Measurements from ENCODE around the gene RHBG. TPM values are rescaled to one million over a fixed set of nuclear protein-coding genes. Genes with fewer than 3 reads are reported as not detected.

The RHBG gene
- total RNA-seq, 2 experiments from 2014 or later, result not detected

- CTCF ChIA-PET, result no interaction called here
- POLR2A ChIA-PET, result no interaction called here
Measured at GRCh38 chr1:156365754-156366153, 3.3 kb upstream of the RHBG start.

GRCh38 chr1:156366378-156367166 lies 2.4 kb upstream of the RHBG start:
- no peak for DNase-seq
- peaks cover 0 to 8% of the 10 kb centered on the region in 2 experiments for H3K9me3 ChIP-seq (ENCODE audit: control insufficient read depth in 1 of 2, insufficient read depth in 1 of 2, low read length in 2 of 2)
- ATAC-seq (ENCODE audit: poor library complexity), result no peak
- Mint-ChIP-seq H3K36me3 (ENCODE audit: low read depth) (no peaks in the 10 kb centered on the region), H3K27ac (no peak overlapping the region), H3K4me3 (no peak overlapping the region), H3K9me3 (no peaks in the 10 kb centered on the region), H3K27me3 (peaks cover 62% of the 10 kb centered on the region), H3K4me1 (ENCODE audit: low read depth) (no peaks in the 10 kb centered on the region)
- intact Hi-C loops (cut with DNase I, micrococcal nuclease), result no loop called here
- peaks cover 28 to 43% of the 10 kb centered on the region in 2 experiments for H3K27me3 ChIP-seq (ENCODE audit: control insufficient read depth in 1 of 2, insufficient read depth in 2 of 2, low read length in 2 of 2)
- POLR2A ChIA-PET, result no interaction called here
- no peak overlapping the region for H3K27ac ChIP-seq (ENCODE audit: low read depth in 1 of 2, low read length in 2 of 2)
- no peak for TF ChIP-seq CTCF (IDR thresholded peaks at IDR 0.05)
- no peak overlapping the region for H3K4me3 ChIP-seq (ENCODE audit: low read length)
- peaks cover 7% of the 10 kb centered on the region for H3K4me1 ChIP-seq (ENCODE audit: insufficient read depth, low read length)
- CTCF ChIA-PET, result no interaction called here
- no peaks in the 10 kb centered on the region for H3K36me3 ChIP-seq (ENCODE audit: insufficient read depth, low read length)

More at GRCh38 chr1:156365754-156366153, 3.3 kb upstream of the RHBG start:
- TF ChIP-seq CTCF (IDR thresholded peaks at IDR 0.05), result no peak
- Histone ChIP-seq H3K36me3 (ENCODE audit: insufficient read depth, low read length) (no peaks in the 10 kb centered on the region), H3K4me3 (ENCODE audit: low read length) (no peak overlapping the region), H3K27me3 (ENCODE audit: control insufficient read depth in 1 of 2, insufficient read depth in 2 of 2, low read length in 2 of 2) (peaks cover 28 to 40% of the 10 kb centered on the region in 2 experiments), H3K4me1 (ENCODE audit: insufficient read depth, low read length) (peaks cover 7% of the 10 kb centered on the region), H3K9me3 (ENCODE audit: control insufficient read depth in 1 of 2, insufficient read depth in 1 of 2, low read length in 2 of 2) (peaks cover 0 to 8% of the 10 kb centered on the region in 2 experiments), H3K27ac (ENCODE audit: low read depth in 1 of 2, low read length in 2 of 2) (no peak overlapping the region)
- Mint-ChIP-seq H3K4me3 (no peak overlapping the region), H3K4me1 (ENCODE audit: low read depth) (no peaks in the 10 kb centered on the region), H3K9me3 (no peaks in the 10 kb centered on the region), H3K27me3 (peaks cover 55% of the 10 kb centered on the region), H3K27ac (no peak overlapping the region), H3K36me3 (ENCODE audit: low read depth) (no peaks in the 10 kb centered on the region)
- DNase-seq, result no peak
- intact Hi-C loops (cut with DNase I, micrococcal nuclease), result no loop called here
- no peak for ATAC-seq (ENCODE audit: poor library complexity)

- Histone ChIP-seq H3K27ac (ENCODE audit: low read depth in 1 of 2, low read length in 2 of 2) (no peak overlapping the region), H3K36me3 (ENCODE audit: insufficient read depth, low read length) (no peaks in the 10 kb centered on the region), H3K27me3 (ENCODE audit: control insufficient read depth in 1 of 2, insufficient read depth in 2 of 2, low read length in 2 of 2) (peaks cover 28 to 53% of the 10 kb centered on the region in 2 experiments), H3K4me3 (ENCODE audit: low read length) (no peak overlapping the region), H3K9me3 (ENCODE audit: control insufficient read depth in 1 of 2, insufficient read depth in 1 of 2, low read length in 2 of 2) (peaks cover 0 to 8% of the 10 kb centered on the region in 2 experiments), H3K4me1 (ENCODE audit: insufficient read depth, low read length) (peaks cover 7% of the 10 kb centered on the region)
- ChIA-PET POLR2A (no interaction called here), CTCF (no interaction called here)
- peaks cover 72% of the 10 kb centered on the region for H3K27me3 Mint-ChIP-seq
- TF ChIP-seq CTCF (IDR thresholded peaks at IDR 0.05), result no peak
- DNase-seq (no peak), ATAC-seq (ENCODE audit: poor library complexity) (no peak)
- no peaks in the 10 kb centered on the region for H3K9me3 Mint-ChIP-seq
- no peaks in the 10 kb centered on the region for H3K36me3 Mint-ChIP-seq (ENCODE audit: low read depth)
- H3K4me1 Mint-ChIP-seq (ENCODE audit: low read depth), result no peaks in the 10 kb centered on the region
- H3K27ac Mint-ChIP-seq, result no peak overlapping the region
- no peak overlapping the region for H3K4me3 Mint-ChIP-seq
- intact Hi-C loops (cut with DNase I, micrococcal nuclease), result no loop called here
Measured at GRCh38 chr1:156367383-156368156, 1.4 kb upstream of the RHBG start.

Data from CD4-positive, alpha-beta T cell (primary cell).